GM10266 (cell line): ENCODE results near the gene VENTX.

ENCODE experiments used
- DNase-seq: peaks from one replicate; pipeline ENCODE4 v3.0.0; 2012; ENCODE audit errors: extremely low spot score
- TF ChIP-seq, protein P1 (sequence below): IDR thresholded peaks from 2 replicates; pipeline ENCODE4 v1.5.1; 2012; ENCODE audit warnings: mild to moderate bottlenecking, low read depth; ENCODE audit not compliant: control insufficient read depth, insufficient read depth; ENCODE audit errors: missing control alignments

VENTX gene

DNA sequence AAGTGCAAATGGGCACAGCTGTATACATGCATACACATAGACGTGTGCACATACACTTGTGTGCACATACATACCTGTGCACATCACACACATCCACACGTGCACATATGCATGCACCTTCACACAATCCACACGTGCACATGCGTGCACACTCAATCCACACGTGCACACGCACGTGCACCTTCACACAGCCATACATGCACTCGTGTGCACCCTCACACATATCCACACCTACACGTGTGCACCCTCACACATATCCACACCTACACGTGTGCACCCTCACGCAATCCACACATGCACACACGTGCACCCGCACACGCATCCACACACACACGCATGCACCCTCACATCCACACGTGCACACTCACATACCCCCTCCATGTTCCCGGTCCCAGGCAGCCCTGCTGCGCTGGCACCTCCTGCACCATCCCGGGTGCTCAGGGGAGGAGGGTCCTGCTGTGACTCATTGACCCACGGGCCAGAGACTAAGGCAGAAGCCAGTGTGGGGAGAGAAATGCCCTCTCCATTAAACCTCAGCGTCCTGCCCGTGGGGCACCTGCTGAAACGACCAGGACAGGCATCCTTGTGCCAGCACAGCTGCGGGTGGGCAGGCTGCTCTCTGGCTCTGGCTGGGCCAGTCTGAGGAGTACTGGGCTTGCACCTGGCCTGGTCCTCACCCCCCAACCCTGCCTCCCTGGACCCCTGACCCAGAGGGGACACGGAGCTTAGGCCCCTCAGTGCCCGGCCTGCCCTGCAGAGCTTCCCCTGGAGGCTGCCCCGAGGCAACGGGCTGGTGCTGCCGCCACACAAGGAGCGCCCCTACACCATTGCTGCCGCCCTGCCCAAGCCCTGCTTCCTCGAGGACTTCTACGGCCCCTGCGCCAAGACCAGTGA is 25.4 kb upstream of the VENTX start:
- no peak for DNase-seq

DNA sequence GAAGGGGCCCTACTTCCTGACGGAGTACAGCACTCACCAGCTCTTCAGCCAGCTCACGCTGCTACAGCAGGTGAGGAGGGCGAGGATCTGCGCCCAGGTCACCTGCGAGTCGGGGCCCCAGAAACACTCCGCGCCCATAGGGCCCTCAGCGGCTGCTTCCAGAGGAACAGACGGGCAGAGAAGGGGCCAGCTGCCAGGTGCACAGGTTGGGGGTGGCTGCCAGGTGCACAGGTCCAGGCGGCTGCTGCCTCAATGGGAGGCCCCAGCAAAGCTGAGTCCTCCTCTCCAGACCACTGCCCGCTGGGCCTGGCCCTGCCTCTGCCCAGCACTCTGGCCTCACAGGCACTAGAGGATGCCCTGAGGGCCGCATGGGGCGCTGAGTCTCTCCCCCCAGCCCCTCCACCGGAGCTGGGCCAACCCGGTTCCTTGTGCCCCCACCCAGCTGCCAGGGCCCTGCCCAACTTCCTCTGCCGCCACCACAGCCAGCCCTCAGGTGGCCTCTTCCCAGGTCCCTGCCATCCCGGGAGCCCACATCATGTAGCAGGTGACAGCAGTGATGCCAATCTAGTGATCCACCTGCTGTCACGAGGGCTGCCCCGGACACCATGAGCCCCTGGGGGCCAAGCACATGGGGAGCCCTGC is 24.7 kb upstream of the VENTX start:
- TF ChIP-seq, protein P1, sequence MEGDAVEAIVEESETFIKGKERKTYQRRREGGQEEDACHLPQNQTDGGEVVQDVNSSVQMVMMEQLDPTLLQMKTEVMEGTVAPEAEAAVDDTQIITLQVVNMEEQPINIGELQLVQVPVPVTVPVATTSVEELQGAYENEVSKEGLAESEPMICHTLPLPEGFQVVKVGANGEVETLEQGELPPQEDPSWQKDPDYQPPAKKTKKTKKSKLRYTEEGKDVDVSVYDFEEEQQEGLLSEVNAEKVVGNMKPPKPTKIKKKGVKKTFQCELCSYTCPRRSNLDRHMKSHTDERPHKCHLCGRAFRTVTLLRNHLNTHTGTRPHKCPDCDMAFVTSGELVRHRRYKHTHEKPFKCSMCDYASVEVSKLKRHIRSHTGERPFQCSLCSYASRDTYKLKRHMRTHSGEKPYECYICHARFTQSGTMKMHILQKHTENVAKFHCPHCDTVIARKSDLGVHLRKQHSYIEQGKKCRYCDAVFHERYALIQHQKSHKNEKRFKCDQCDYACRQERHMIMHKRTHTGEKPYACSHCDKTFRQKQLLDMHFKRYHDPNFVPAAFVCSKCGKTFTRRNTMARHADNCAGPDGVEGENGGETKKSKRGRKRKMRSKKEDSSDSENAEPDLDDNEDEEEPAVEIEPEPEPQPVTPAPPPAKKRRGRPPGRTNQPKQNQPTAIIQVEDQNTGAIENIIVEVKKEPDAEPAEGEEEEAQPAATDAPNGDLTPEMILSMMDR: no peak
- no peak for DNase-seq

More for the DNA sequence above, 25.4 kb upstream of the VENTX start:
- TF ChIP-seq, protein P1: no peak

DNA sequence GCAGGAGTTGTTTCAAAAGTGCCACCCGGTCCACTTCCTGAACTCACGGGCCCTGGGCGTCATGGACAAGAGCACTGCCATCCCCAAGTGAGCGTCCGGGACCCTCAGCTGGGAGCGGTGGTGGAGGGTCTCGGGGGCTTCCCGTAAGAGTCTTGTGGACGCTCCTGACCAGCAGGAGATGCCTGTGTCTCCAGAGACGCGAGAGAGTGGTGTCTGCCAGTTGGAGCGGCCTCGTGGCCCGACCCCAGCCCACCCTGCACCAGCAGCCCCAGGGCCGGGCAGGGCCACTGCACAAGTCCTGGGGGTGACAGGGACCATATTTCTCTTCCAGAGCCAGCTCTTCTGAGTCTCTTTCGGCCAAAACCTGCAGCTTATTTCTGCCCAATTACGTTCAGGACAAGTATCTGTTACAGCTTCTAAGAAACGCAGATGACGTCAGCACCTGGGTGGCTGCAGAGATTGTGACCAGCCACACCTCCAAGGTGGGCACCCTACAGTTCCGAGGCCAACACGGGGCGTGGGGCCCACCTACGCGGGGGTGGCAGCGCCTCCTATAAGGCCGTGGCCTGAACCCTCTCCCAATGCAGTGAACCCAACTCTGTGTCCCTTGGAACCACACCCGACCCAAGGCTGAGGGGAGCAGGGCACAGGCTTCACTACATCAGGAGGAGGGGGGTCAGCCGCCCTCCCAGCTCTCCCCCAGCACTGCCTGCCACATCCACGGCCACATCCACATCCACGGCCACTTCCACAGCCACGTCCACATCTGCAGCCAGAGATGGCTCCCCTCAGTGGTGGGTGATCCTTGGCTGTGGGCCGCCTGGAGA is 23.8 kb upstream of the VENTX start:
- no peak for DNase-seq
- TF ChIP-seq, protein P1: no peak

DNA sequence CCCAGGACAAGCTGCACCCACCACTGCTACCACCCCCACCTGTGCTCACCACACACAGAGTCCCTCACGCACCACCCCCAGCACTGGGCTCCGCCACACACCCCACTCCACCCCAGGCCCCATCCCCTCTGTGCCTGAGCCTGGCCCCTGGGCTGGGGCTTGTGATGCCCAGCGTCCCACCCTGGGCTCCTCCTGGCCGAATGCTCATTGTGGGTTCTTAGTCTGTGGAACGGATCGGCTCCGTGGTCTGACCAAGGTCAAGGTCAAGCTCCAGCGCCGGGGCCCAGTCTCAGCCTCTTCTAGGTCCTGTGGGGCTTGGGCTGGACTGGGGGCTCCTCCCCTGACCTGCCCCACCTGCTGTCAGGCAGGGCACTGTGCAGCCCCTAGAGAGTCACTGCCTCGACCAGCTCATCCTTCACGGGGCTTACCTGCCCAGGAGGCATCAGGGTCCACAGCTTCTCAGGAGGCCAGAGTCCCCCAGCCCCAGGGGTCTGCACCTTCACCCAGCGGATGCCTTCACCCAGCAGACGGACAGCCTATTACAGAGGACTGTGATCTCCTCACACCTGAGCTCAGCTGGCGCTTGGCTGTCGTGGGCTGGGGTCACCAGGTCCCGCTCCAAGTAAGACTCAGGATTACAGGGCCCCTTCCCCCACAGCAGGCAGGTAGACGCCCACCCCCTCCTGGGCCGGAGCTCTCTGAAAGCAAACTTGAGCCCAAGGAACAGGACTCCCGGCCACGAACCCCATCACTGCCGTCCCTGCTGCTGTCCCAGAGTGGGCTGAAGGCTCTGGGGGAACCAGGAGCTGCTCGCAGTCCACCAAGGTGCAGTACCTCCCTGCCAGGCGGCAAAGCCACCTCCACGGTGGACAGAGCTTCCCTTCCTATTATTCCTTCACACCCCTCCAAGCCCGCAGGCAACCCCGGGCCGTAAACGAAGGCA is 22.9 kb upstream of the VENTX start:
- DNase-seq: no peak
- TF ChIP-seq, protein P1: no peak

GRCh38 chr10:133215586-133215985 is 22.1 kb upstream of the VENTX start:
- TF ChIP-seq, protein P1: no peak
- DNase-seq: no peak

DNA sequence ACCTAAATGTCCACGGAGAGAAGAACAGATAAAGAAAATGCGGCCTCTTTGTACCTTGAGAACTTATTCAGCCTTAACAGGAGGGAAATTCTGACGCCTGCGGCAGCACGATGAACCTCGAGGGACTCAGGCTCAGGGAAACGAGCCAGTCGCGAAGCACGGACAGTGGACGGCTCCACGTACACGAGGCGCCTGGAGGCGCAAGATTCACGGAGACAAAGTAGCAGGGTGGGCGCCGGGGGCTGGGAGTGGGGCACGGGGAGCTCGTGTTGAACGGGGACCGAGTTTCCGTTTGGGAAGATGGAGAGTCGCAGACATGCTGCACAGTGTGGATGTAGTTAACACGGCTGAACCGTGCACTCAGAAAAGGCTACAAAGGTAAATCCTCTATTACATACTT is 20.9 kb upstream of the VENTX start:
- no peak for DNase-seq
- TF ChIP-seq, protein P1: no peak
